Neutrophil (primary cell): ENCODE results near the gene GAD2.

Experiments used
- H3K27ac ChIP-seq: fragments of 200-600 bp; sonication (generic); 2 replicates; pipeline ENCODE4 v1.5.1; 2016; ENCODE audit warnings: mild to moderate bottlenecking, moderate library complexity
- H3K27me3 ChIP-seq: fragments of 200-600 bp; sonication (generic); 2 replicates; pipeline ENCODE4 v1.6.0; 2016; ENCODE audit warnings: mild to moderate bottlenecking
- H3K36me3 ChIP-seq: fragments of 200-600 bp; sonication (generic); 2 replicates; pipeline ENCODE4 v1.5.1; 2017
- H3K4me1 ChIP-seq, 2 experiments: fragments of 200-600 bp in 1 of 2; sonication (generic) in 1 of 2; 1 replicate in 1 of 2; 2 replicates in 1 of 2; pipeline versions ENCODE4 v1.5.1 to v1.6.1; 2013 to 2016; ENCODE audit warnings: low read depth in 1 of 2, low read length in 1 of 2, mild to moderate bottlenecking in 1 of 2, moderate library complexity in 1 of 2; ENCODE audit not compliant: control insufficient read depth in 1 of 2, insufficient read depth in 1 of 2
- H3K4me3 ChIP-seq, 2 experiments: fragments of 200-600 bp in 1 of 2; sonication (generic) in 1 of 2; 1 replicate in 1 of 2; 2 replicates in 1 of 2; pipeline ENCODE4 v1.5.1; 2013 to 2016; ENCODE audit warnings: low read depth in 1 of 2, low read length in 1 of 2, mild to moderate bottlenecking in 1 of 2, moderate library complexity in 1 of 2
- H3K9me3 ChIP-seq: fragments of 200-600 bp; sonication (generic); 2 replicates; pipeline ENCODE4 v1.5.1; 2016
- CTCF ChIP-seq: fragments of 200-600 bp; sonication (generic); IDR thresholded peaks from 2 replicates; pipeline ENCODE4 v1.5.1; 2016; ENCODE audit warnings: antibody characterized with exemption

The GAD2 gene

GRCh38 chr10:26221541-26221940 lies 5.0 kb downstream of the GAD2 start:
- Histone ChIP-seq H3K27ac (no peak overlapping the region), H3K36me3 (no peaks in the 10 kb centered on the region), H3K4me3 (no peak overlapping the region), H3K4me1 (no peaks in the 10 kb centered on the region), H3K9me3 (no peaks in the 10 kb centered on the region), H3K27me3 (peaks cover 100% of the 10 kb centered on the region)
- TF ChIP-seq CTCF, result no peak

- Histone ChIP-seq H3K9me3 (no peaks in the 10 kb centered on the region), H3K36me3 (no peaks in the 10 kb centered on the region), H3K4me1 (no peaks in the 10 kb centered on the region), H3K27me3 (peaks cover 100% of the 10 kb centered on the region), H3K27ac (no peak overlapping the region), H3K4me3 (no peak overlapping the region)
- no peak for TF ChIP-seq CTCF
These were observed 6.0 kb downstream of the GAD2 start for GRCh38 chr10:26222563-26222962.

GRCh38 chr10:26225322-26225721 lies 8.7 kb downstream of the GAD2 start:
- TF ChIP-seq CTCF, result no peak
- Histone ChIP-seq H3K36me3 (no peaks in the 10 kb centered on the region), H3K9me3 (no peaks in the 10 kb centered on the region), H3K27ac (no peak overlapping the region), H3K4me3 (no peak overlapping the region), H3K4me1 (no peaks in the 10 kb centered on the region), H3K27me3 (peaks cover 86% of the 10 kb centered on the region)

GRCh38 chr10:26227786-26228185 lies 11.2 kb downstream of the GAD2 start:
- H3K4me1 ChIP-seq, result no peaks in the 10 kb centered on the region
- H3K36me3 ChIP-seq, result no peaks in the 10 kb centered on the region
- no peak for TF ChIP-seq CTCF
- H3K27ac ChIP-seq, result no peak overlapping the region
- peaks cover 65% of the 10 kb centered on the region for H3K27me3 ChIP-seq
- no peak overlapping the region for H3K4me3 ChIP-seq
- no peaks in the 10 kb centered on the region for H3K9me3 ChIP-seq

- Histone ChIP-seq H3K9me3 (no peaks in the 10 kb centered on the region), H3K4me3 (no peak overlapping the region), H3K36me3 (no peaks in the 10 kb centered on the region), H3K4me1 (no peaks in the 10 kb centered on the region), H3K27me3 (peaks cover 33% of the 10 kb centered on the region), H3K27ac (no peak overlapping the region)
- no peak for TF ChIP-seq CTCF
These were observed 15.6 kb downstream of the GAD2 start for GRCh38 chr10:26232174-26232573.

DNA sequence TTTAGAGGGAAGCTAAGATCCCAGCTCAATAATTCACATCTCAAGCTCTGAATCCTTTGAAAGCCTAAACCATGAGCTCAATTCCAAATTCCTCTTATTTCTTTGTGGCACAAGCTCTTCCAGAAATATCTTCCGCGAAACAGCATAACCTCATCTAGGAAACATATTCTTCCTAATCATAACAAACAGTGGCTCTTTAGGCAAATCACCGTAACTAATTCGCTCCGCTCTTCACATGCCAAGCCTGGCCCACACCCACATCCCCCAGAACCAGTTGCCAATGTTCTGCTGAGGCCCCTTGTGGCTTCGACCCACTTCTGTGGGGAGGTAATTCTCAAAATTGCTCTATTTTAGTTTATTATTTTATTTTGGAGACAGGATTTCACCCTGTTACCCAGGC lies 19.2 kb downstream of the GAD2 start:
- no peaks in the 10 kb centered on the region for H3K36me3 ChIP-seq
- H3K27me3 ChIP-seq, result peaks cover 37% of the 10 kb centered on the region
- TF ChIP-seq CTCF, result no peak
- H3K27ac ChIP-seq, result no peak overlapping the region
- H3K4me3 ChIP-seq, result no peak overlapping the region
- H3K9me3 ChIP-seq, result no peaks in the 10 kb centered on the region
- no peaks in the 10 kb centered on the region for H3K4me1 ChIP-seq
